Smooth muscle cell (in vitro differentiated cells): ENCODE data around the gene KREMEN2. TPM values are rescaled to one million over a fixed set of nuclear protein-coding genes. Genes with fewer than 3 reads are reported as not detected.

ENCODE experiments used
- DNase-seq: peaks from one replicate; lab custom pipeline; 2025; ENCODE audit not compliant: unreplicated experiment; lab: John Stamatoyannopoulos, UW
- H2AFZ ChIP-seq: fragments of 200-600 bp; sonication (generic); 2 replicates; pipeline ENCODE4 v1.6.0; 2016; ENCODE audit warnings: antibody characterized with exemption, low read depth, mild to moderate bottlenecking
- H3F3A ChIP-seq: fragments of 200-600 bp; sonication (generic); 2 replicates; pipeline ENCODE4 v1.6.0; 2017; ENCODE audit warnings: antibody characterized with exemption, low read depth
- H3K27ac ChIP-seq: fragments of 200-600 bp; sonication (generic); 2 replicates; pipeline ENCODE4 v1.5.1; 2016; ENCODE audit warnings: low read depth, mild to moderate bottlenecking
- H3K27me3 ChIP-seq: fragments of 200-600 bp; sonication (generic); 2 replicates; pipeline ENCODE4 v1.6.1; 2016; ENCODE audit warnings: low read depth, mild to moderate bottlenecking
- H3K36me3 ChIP-seq: fragments of 200-600 bp; sonication (generic); 2 replicates; pipeline ENCODE4 v1.5.1; 2016; ENCODE audit warnings: low read depth
- H3K4me1 ChIP-seq: fragments of 200-600 bp; sonication (generic); 2 replicates; pipeline ENCODE4 v1.5.1; 2016; ENCODE audit warnings: low read depth
- H3K4me2 ChIP-seq: fragments of 200-600 bp; sonication (generic); 2 replicates; pipeline ENCODE4 v1.6.0; 2016; ENCODE audit warnings: mild to moderate bottlenecking
- H3K4me3 ChIP-seq: fragments of 200-600 bp; sonication (generic); 2 replicates; pipeline ENCODE4 v1.5.1; 2016; ENCODE audit warnings: mild to moderate bottlenecking
- H3K79me2 ChIP-seq: fragments of 200-600 bp; sonication (generic); 2 replicates; pipeline ENCODE4 v1.6.0; 2016; ENCODE audit warnings: low read depth, mild to moderate bottlenecking
- H3K9ac ChIP-seq: fragments of 200-600 bp; sonication (generic); 2 replicates; pipeline ENCODE4 v1.6.0; 2016; ENCODE audit warnings: low read depth
- H3K9me3 ChIP-seq: fragments of 200-600 bp; sonication (generic); replicated peaks from 2 replicates; pipeline ENCODE4 v1.5.1; 2016; ENCODE audit warnings: low read depth
- H4K20me1 ChIP-seq: fragments of 200-600 bp; sonication (generic); 2 replicates; pipeline ENCODE4 v1.6.0; 2016; ENCODE audit warnings: low read depth
- CTCF ChIP-seq: fragments of 200-600 bp; sonication (generic); IDR thresholded peaks from 2 replicates; pipeline ENCODE4 v1.5.1; 2017; ENCODE audit warnings: borderline replicate concordance, mild to moderate bottlenecking, antibody characterized with exemption; ENCODE audit not compliant: insufficient read depth, poor library complexity, severe bottlenecking
- WGBS: methylation state at CpG from one replicate; pipeline ENCODE4 v1.1.7; 2016; ENCODE audit warnings: low lambda C conversion rate; 5-methylcytosine and 5-hydroxymethylcytosine counted together
- polyA plus RNA-seq: library from polyadenylated mRNA; unstranded; fragments of >200 nt; fragmentation: Nextera tagmentation; extraction: Ambion mirVana; gene quantifications from 2 replicates; pipeline ENCODE4 v1.2.1, GENCODE V29; 2016
- total RNA-seq: library from RNA; depleted of rRNA; stranded (reverse); fragments of >200 nt; gene quantifications from 2 replicates; pipeline ENCODE4 v1.2.3, GENCODE V29; 2014

The KREMEN2 gene
- total and polyA plus RNA-seq, 2 experiments from 2014 or later: 0.27 to 2.0 TPM

- Histone ChIP-seq H3K79me2 (no peaks in the 10 kb centered on the region), H3K27ac (peak within 1 kb of the TSS; percentile 52), H3K9me3 (no peaks in the 10 kb centered on the region), H3K4me2 (peak within 1 kb of the TSS; percentile 88), H3K36me3 (no peaks in the 10 kb centered on the region), H2AFZ (peak within 1 kb of the TSS; percentile 81), H3K4me3 (peak within 1 kb of the TSS; percentile 70), H3K4me1 (peaks cover 20% of the 10 kb centered on the region), H3K9ac (peak within 1 kb of the TSS; percentile 80), H3K27me3 (no peaks in the 10 kb centered on the region), H4K20me1 (no peaks in the 10 kb centered on the region), H3F3A (peaks cover 11% of the 10 kb centered on the region)
- peak; percentile 77 for DNase-seq
- TF ChIP-seq CTCF: no peak
- WGBS: 9% methylated on average over 59 of the region's 91 CpGs
Observed at GRCh38 chr16:2980227-2981176, 16.4 kb downstream of the KREMEN2 start, which contains the start of gene PKMYT1. TSS of gene PKMYT1 (minus strand) at chr16:2980446. CDS start at chr16:2979657, 789 bp downstream.

- H3K27ac ChIP-seq: no peak overlapping the region
- H4K20me1 ChIP-seq: no peaks in the 10 kb centered on the region
- H3F3A ChIP-seq: peaks cover 11% of the 10 kb centered on the region
- H3K4me3 ChIP-seq: peak overlapping the region; percentile 70
- H2AFZ ChIP-seq: no peak overlapping the region
- TF ChIP-seq CTCF: no peak
- H3K4me2 ChIP-seq: peak overlapping the region; percentile 88
- H3K4me1 ChIP-seq: peaks cover 20% of the 10 kb centered on the region
- H3K27me3 ChIP-seq: no peaks in the 10 kb centered on the region
- no peaks in the 10 kb centered on the region for H3K36me3 ChIP-seq
- H3K79me2 ChIP-seq: no peaks in the 10 kb centered on the region
- WGBS: 29% methylated on average over 33 of the region's 33 CpGs
- no peak for DNase-seq
- no peaks in the 10 kb centered on the region for H3K9me3 ChIP-seq
- no peak overlapping the region for H3K9ac ChIP-seq
Observed at GRCh38 chr16:2981177-2981898, 17.3 kb downstream of the KREMEN2 start.

- H3K79me2 ChIP-seq: no peaks in the 10 kb centered on the region
- no peak overlapping the region for H3K9ac ChIP-seq
- no peaks in the 10 kb centered on the region for H3K27me3 ChIP-seq
- no peaks in the 10 kb centered on the region for H4K20me1 ChIP-seq
- H3K36me3 ChIP-seq: no peaks in the 10 kb centered on the region
- no peaks in the 10 kb centered on the region for H3K9me3 ChIP-seq
- no peak overlapping the region for H2AFZ ChIP-seq
- no peak overlapping the region for H3K4me3 ChIP-seq
- H3K4me1 ChIP-seq: peaks cover 20% of the 10 kb centered on the region
- no peak for DNase-seq
- H3K4me2 ChIP-seq: peak overlapping the region; percentile 88
- TF ChIP-seq CTCF: no peak
- no peak overlapping the region for H3K27ac ChIP-seq
- 34% methylated on average over 4 of the region's 4 CpGs for WGBS
- peaks cover 11% of the 10 kb centered on the region for H3F3A ChIP-seq
Observed at GRCh38 chr16:2981899-2982250, 17.8 kb downstream of the KREMEN2 start.
